NT2/D1 (cell line): ENCODE results near the gene ACSF3.

Experiments
- SUZ12 ChIP-seq: IDR thresholded peaks from 2 replicates; pipeline ENCODE4 v1.6.1; 2011; ENCODE audit not compliant: insufficient read length, insufficient read depth; ENCODE audit errors: extremely low read depth
- YY1 ChIP-seq: IDR thresholded peaks from 2 replicates; pipeline ENCODE4 v1.6.1; 2011; ENCODE audit not compliant: insufficient read length, insufficient read depth

GRCh38 chr16:89135971-89136765, 42.5 kb downstream of the ACSF3 start:
- no peak for TF ChIP-seq YY1
- no peak for TF ChIP-seq SUZ12
